HG03469 (cell line): ENCODE data around the gene SMIM24.
A peak's percentile ranks its signal among the peaks of the same experiment; 100 is the strongest.
"Not testable (repeated sequence)": the region's sequence is repeated elsewhere in the genome, so short reads cannot be mapped to it uniquely, and the experiment has no call there.

Experiments
- ATAC-seq: cut with Tn5 transposase; IDR thresholded peaks from one replicate; pipeline ENCODE4 v1.9.1; 2021; ENCODE audit warnings: mild to moderate bottlenecking, moderate library complexity, moderate number of reproducible peaks; ENCODE audit not compliant: unreplicated experiment

SMIM24 gene

DNA sequence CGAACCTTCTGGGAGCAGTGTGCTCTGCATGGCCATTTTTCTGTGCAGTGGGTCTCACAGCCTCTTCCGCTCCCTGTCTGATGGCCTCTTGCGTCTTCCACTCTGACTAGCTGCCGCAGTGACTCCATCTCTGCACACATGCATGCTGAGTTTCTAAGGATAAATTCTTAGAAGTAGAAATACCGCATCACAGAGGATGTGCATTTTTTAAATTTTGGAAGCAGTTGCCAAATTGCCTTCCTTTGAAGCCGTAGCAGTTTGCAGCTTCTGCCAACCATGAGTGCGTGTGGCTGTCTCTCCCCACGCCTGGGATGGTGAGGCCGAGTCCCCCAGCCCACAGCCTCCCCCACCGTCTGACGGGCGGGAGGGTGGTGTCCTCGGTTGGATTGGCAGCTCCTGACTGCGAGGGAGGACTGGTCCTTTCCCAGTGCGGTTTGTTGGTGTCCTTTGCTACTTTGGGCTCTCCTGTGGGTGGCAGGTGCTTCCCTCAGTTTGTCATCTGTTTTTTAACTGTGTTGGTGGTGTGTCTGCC, 35.6 kb upstream of the SMIM24 start:
- ATAC-seq = no peak

DNA sequence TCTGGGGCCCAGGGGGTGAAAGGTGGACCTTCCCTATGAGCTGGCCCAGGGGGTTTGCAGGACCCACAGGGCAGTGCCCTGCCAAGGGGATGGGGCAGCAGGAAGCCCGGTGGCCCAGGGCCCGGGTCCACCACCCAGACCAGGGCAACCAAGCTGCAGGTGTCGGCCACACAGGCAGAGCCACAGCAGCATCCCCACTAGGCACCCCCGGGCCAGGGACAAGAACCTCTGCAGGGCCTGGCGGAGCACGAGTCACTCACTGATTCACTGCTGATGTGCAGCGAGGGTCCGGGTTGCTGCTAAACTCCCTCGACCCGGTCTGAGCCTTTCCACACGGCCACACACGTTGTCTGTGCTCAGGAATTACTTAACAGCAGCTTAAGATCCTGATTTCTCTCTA, 34.6 kb upstream of the SMIM24 start:
- ATAC-seq = no peak

DNA sequence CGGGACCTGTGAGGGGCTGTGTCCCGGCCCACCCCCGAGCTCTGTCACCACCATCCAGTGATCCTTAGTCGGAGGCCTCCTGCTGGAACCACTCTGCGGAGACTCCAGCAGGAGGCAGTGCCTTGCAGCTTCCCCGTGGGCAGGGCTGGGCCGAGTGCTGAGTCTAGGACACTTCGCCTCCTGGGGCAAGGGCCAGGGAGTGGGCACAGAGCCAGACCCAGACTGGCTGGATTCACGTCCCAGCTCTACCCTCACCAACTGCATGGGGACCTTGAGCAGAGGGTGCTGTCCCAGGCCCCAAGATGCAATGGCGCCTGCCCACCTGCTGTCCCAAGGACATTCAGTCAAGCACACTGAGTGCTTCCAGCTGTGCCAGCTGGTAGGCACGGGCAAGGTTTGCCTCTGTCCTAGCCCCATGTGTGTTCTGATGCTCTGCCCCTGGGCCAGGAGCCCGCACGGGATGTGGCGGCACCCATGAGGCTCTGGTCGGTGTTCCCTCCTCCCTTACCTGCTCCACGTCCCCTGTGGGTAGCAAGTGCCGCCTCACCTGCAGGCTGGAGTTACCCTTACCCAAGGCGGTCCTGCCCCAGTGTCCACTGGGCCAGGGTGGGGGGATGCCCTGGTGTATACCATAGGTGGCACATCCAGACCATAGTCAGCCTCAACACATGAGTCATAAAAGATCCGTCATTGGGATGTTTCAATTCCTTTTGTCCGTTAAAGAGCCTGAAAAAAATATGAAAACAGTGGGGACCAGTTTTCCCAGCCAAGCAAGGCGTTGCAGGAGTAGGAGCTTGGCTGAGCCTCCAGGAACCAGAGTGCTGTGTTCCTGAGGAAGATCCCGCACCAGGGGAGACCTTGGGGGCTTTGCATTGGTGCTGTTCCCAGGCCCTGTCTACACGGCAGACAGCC, 33.2 kb upstream of the SMIM24 start:
- ATAC-seq = no peak

DNA sequence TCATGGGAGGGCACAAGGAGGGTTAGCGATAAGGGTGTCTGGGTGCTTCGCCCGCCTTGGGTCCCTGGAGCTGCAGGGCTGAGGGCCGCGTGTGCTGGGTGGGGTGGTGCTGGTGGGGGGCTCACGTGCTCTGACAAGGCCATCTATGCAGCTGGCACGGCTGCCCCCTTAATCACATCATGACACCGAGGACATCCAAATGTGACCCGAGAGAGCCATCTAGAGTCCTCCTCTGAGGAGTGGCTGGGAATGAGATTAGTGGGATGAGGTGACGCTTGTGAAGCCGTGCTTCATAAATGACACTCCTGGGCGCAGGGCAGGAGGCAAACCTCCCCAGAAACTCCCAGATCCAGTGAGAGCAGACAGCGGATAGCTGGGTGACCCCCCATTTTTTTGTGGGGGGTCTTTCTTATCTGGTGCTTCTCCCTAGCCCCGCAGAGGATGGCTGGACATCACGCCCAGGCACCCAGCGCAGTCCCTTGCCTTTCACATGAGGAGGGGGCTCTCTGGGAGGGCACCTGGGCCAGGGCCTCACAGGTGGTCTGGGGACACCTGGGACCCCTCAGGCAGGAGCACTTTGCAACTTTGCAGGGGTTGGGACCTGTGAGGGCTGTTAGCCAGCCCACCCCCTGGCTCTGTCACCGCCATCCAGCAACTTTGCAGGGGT, 32.4 kb upstream of the SMIM24 start:
- ATAC-seq = no peak

DNA sequence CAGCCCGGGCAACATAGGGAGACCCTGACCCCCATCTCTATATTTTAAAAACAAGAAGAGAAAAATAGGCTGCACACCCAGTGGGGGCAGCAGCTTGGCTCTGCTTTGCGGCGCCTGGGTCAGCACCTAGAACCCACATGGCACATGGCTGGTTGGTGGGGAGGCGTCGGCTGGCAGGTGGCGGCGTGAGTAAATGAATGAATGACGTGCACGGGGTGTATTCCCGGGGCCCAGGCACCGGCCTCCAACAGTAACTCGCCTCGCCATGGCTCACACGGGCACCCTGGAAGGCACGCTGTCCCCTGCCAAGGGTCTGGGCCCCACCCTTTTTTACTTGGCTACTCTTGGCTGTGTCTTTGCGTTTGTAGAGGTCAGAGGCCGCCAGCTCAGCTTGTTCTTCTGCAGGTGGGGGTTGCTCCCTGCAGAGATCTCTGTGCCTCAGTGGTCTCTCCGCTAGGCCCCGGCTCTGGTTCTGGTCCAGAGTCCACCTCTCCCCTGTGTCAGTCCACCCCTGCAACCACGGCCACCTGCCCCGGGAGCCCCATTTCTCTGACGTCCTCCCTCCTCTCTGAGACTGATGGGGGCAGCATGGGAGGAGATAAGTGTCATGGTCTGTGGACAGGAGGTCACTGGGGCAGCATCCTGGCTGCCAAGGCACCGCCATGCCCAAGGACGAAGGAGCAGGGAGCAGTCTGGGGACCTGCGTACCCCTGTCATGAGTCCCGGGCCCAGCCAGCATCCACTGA, 31.4 kb upstream of the SMIM24 start:
- no peak for ATAC-seq

DNA sequence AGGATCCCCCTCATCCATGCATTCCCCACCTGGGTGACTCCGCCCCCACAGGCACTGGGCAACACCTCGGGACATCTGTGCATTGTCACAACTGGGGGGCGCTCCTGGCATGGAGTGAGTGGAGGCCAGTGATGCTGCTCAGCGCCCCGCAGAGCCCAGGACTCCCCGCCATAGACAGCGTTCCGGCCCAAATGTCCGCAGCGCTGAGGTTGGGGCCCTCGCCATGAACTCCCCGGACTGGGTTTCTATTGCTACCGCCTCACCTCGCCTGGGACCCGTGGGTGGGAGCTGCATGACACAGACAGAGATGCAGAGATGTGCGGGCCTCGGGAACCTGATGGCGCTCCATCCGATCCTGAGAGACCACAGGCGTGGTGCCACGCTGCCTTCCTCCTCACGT, 30.4 kb upstream of the SMIM24 start:
- ATAC-seq = no peak

DNA sequence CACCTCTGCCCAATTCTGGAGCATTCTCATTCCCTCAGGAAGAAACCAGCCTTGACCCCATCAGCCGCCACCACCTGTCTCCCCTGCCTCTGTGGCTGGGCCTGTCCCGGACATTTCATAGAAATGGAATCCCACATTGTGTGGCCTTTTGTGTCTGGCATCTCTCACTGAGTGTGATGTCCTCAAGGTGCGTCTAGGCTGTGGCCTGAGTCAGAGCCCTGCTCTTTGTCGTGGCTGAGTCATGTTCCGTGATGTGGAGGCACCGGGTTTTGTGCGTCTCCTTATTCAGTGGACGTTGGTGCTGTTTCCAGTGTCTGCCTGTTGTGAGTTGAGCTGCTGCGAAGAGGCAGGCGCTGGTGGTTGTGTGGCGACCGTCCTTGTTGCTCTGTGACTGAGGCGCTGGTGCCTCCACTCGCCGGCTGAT, 29.3 kb upstream of the SMIM24 start:
- no peak for ATAC-seq

DNA sequence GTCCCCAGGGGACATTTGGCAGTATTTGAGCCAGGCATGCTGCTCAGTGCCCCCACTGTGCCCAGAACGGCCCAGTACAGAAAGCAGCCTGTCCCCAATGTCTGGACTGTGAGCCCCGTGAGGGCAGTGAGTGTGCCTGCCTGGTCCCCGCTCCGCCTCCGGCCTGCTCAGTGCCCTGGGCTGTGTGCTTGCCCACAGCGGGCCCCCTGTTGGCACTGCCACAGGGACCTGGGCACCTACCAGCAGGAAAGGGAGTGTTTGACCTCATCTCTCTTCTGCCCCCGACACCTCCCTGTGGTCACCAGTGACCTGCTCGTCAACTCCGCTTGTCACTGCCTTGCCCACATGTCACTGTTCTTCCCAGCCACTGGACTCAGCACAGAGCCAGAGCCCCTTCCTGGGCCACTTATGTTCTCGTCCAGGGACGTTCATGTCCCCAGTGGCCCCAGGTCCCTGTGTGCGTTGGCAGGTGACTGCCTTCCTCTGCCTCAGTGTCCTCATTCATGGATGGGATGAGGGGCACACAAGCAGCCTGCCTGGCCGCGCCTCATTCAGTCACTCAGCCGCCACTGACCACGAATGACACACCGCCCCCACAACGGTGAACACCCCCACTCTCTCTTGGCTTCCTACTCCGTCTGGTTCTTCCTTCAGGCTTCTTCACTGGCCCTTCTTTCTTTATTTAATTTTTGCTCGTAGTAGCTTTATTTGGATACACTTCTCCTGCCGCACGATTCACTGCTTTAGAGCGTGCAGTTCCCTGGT, 28.6 kb upstream of the SMIM24 start:
- no peak for ATAC-seq

DNA sequence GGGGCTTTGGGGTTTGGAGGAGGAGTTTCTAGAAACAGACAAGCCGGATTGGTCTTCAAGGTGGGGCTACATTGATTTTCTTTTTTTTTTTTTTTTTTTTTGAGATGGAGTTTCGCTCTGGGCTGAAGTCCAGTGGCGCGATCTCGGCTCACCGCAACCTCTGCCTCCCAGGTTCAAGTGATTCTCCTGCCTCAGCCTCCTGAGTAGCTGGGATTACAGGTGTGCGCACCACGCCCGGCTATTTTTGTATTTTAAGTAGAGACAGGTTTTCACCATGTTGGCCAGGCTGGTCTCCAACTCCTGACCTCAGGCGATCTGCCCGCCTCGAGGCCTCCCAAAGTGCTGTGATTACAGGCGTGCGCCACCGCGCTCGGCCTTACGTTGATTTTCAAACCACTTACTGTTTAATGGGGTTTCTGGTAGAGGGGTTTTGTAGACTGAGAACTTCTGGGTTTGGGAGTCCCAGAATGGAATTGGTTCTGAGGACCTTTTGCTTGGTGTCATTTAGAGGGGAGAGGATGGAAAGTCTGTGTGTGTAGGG, 27.9 kb upstream of the SMIM24 start:
- ATAC-seq = not testable (repeated sequence)

DNA sequence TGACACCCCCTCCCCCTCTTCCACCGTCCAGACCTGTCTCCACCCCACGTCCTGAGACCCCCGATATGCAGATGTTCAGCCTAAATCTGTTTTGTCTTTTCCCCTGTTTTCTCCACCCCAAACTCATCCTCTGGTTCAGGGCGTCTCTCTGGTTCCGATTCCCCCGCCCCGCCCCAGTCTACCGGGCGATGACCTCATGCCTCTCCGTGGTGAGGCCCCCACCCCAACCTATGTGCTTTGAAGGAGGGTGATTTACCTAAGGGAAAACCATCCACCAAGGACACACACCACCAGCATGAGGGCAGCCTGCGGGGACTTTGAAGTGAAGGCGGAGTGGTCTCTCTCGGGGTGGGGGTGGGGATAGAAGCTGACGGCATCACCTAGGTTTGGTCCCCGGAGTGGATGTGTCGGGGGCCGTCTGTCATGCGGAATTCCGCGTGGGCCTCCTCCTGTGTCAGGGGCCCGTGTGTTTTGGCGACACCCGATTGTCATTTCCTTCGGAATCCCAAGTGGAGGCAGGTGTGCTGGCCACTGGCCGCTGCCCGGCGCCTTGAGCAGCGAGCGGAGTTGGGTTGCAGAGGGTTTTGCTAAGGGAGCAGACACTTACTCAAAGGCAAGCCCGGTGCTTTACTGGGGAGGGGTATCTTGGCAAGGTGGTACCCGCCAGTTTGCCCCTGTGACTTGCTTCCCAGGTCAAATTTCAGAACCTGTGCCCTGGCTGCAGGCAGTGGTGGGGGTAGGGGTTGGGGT, 27.2 kb upstream of the SMIM24 start:
- no peak for ATAC-seq

DNA sequence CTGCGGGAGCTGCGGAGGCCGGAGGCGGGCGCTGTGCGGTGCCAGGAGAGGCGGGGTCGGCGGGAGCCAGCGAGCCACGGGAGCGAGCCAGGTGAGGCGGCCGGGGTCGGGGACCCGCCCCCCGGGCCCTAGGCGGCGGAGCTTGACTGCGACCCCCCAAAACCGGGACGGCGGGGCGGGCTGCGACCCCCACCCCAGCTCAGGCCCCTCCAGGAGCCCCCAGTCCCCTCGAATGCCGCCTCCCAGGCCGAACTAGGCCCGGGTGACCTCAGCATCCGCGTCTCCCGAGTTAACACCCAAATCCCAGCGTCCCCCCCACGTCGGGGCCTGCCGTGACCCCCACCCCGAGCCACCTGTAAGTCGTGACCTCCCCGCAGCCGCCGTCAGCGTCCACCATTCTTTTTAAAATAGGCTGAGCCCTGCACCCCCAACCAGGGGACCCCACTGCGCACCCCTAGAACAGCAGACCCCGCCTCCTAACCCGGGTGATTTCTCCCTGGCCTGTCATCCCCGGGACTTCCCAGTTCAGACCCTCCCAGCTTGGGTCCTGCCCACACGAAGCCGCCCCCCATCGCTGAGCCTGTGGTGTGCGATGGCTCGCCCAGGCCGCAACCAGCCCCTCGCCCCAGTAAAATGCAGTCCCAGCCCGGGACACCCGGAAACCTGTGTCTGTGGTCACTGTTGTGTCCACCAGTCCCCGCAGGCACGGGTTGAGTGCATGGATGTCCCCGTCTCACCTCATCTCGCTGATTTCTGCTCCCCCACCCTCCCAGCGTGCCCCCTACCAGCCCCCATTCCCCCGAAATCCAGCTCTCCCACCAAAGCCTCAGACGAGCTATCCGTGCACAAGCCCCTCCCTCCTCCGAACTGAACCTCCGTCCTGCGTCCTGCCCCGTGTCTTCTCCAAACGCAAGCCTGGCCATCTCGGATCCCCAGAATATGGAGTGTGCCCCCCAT, 26.3 kb upstream of the SMIM24 start:
- peak; percentile 14 for ATAC-seq

DNA sequence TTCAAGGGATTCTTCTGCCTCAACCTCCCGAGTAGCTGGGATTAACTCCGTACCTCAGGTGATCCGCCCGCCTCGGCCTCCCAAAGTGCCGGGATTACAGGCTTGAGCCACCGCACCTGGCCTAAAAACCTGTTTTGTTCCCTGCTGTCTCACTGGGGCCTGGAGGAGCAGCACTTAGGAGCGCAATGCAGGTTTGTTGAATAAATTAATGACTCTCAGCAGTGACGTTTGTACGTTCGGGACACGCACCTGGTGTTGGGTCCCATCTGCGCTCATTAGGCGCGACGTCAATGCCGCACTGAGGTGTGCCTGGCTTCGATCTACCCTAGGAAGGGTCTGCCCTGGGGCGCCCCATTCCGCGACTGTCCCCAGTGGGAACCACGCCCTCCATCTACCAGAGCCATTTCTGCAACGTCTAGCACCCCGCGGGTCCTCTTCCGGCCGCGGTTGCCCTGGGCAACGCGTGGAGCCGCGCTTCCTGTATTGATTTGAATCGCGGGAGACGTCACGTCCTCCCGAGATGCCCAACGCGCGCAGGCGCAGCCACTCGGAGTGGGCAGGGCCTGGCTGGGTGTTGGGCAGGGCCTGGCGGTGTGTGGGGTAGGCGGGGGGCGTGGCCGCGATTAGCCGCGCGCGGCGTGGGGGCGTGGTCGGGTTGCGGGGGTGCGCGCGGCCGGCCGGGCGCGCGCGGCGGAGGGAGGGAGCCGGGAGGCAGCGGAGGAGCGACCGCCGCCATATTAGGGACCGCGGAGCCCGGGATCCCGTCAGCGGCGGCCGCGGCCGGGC, 25.5 kb upstream of the SMIM24 start, which contains the start of gene FZR1:
FZR1 (plus strand) TSS at position 714 of the 786 bp plus-strand sequence. CDS start 16,679 bp downstream, outside the sequence.
- ATAC-seq = peak; percentile 80

DNA sequence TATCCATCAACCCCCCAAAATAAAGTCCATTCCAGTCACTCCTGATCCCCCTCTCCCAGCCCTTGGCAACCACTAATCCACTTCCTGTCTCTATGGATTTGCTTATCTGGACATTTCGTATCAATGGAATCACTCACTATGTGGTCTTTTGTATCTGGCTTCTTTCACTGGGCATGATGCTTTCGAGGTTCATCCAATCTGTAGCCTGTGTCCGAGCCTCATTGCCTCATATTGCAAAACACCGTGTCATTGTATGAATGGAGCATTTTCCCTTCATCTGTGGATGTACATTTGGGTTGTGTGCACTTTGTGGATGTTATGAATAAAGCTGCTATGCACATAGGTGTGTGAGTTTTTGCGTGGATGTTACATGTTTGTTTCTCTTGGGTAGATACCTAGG, 24.4 kb upstream of the SMIM24 start:
- ATAC-seq = no peak

DNA sequence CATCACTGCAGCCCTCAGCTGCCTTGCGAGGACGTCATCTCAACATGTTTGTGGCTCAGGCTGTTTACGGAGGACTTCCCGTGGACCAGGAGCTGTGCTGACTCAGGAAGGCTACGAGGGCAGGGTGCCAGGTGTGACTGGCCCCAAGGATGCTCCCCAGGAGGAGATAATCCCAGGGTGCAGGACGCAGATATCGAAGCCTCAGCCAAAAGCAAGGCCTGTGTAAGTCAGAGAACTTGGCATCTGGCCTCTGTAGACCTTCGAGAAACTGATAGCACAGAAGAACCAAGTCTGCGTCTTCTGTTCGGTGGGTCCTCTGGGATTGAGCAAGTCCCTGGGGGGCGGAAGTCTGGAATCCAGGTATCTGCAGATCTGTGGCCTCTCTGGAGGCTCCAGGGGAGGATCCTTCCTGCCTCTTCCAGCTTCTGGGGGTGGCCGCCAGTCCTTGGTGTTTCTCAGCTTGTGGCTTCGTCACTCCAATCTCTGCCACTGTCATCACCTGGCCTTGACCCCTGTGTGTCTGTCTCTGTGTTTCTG, 22.8 kb upstream of the SMIM24 start:
- no peak for ATAC-seq

DNA sequence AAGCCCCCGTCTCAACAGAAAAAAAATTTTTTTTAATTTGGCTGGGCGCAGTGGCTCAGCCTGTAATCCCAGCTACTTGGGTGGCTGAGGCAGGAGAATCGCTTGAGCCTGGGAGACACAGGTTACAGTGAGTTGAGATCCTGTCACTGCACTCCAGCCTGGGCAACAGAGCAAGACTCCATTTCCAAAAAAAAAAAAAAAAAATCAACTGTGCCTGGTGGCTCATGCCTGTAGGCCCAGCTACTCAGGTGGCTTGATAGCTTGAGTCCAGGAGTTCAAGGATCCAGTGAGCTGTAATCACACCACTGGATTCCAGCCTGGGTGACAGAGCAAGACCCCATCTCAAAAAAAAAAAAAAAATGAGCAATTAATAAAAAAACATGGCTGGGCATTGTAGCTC, 21.5 kb upstream of the SMIM24 start:
- no peak for ATAC-seq

DNA sequence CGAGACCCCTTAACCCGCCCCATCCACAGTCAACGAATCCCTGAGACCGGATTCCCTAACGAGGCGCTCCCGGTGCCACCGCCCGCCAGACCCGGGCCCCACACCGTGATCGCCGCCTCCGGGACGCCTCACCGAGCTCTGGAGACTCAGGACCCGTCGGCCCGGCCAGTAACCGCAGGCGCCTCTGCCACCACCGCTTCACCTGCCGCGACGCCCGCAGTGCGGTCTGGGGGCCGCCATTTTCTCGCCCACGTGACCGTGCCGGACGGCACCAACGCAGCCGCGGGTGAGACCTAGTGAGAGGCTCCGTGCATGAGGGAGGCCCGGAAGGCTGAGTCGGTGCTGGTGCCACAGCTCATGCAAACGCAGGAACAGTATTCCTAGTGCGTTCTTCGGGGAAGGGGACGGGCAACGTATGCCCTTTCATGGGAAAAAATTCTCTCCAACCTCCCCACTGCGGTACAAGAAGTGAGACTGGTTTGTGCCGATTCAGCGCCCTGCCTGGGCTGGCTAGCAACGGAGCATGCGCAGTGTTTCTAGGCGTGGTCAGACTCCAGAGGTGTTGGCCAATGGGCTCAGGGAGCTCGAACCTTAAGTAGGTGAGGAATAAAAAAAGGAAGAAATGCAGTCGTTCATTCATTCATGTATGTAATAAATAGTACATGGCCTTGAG, 20.2 kb upstream of the SMIM24 start, which contains the start of gene DOHH:
DOHH (minus strand) TSS at position 246 of the 673 bp plus-strand sequence. CDS start 3,860 bp downstream, outside the sequence.
- ATAC-seq = no peak
